ENCODE measurements around the gene PPP1R9A.

- no peak for TF ChIP-seq POLR2A (IDR thresholded peaks at IDR 0.05)
- TF ChIP-seq CTCF (IDR thresholded peaks at IDR 0.05): no peak
These were observed 189.9 kb downstream of the PPP1R9A start for GRCh38 chr7:95097291-95097690.

All from tibial nerve (tissue), 3 donors.